ENCODE results near the gene RAMP2. TPM values are rescaled to one million over a fixed set of nuclear protein-coding genes. Genes with fewer than 3 reads are reported as not detected.

Gene RAMP2
- total and polyA plus RNA-seq, 2 of the 13 experiments (the other 11 are each of a cell fraction or from before 2014, with no cell fraction given) = 1.4 to 5.2 TPM

DNA sequence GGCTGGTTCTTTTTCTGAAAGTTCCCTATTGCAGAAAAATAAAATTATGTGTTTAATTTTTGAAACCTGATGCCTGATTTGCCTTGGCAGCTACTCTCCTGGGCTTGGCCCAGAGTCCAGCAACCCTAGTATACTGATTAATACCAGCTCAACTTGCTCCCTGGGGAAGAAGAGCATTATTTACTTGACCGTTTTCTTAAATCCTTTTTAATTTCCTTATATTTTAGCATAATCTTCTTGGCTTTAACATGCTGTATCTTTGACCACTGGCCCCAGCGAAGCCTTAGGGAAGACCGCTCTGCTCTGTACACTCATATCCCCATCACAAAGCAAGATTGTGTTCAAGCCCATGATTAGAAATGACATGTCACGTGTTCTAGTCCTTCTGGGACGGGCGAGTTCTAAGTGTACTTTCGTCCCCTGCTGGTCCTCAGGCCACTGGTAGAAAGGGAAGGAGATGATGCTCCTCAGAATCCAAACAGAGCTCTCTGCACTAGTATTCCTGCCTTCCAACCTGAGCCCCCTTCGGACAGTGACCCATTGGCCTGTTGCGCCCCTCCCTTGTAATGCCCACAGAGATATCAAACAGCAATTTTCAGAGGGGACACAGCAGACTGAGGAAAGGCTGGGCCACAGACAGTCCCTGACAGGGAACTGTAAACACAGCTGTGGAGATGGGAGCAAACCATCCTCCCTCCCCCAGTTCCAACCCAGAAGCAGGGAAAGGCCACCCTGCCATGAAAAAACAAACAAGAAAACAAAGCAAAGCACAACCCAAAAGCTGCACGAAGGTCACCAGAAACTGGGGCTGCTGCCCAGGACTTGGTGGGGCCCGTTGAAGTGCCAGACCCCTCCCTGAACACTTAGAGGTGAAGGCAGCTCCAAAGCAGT is 11.9 kb upstream of the RAMP2 start (continued):
- no peak for TF ChIP-seq YY1 (IDR thresholded peaks at IDR 0.05; ENCODE audit: insufficient read depth, insufficient replicate concordance, low read depth, low read length)
- TF ChIP-seq NR3C1 (CRISPR knock-in tag; IDR thresholded peaks at IDR 0.05) = no peak
- TF ChIP-seq, protein P1, sequence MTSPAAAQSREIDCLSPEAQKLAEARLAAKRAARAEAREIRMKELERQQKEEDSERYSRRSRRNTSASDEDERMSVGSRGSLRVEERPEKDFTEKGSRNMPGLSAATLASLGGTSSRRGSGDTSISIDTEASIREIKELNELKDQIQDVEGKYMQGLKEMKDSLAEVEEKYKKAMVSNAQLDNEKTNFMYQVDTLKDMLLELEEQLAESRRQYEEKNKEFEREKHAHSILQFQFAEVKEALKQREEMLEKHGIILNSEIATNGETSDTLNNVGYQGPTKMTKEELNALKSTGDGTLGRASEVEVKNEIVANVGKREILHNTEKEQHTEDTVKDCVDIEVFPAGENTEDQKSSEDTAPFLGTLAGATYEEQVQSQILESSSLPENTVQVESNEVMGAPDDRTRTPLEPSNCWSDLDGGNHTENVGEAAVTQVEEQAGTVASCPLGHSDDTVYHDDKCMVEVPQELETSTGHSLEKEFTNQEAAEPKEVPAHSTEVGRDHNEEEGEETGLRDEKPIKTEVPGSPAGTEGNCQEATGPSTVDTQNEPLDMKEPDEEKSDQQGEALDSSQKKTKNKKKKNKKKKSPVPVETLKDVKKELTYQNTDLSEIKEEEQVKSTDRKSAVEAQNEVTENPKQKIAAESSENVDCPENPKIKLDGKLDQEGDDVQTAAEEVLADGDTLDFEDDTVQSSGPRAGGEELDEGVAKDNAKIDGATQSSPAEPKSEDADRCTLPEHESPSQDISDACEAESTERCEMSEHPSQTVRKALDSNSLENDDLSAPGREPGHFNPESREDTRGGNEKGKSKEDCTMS (CRISPR knock-in tag; conservative IDR thresholded peaks at IDR 0.05) = no peak
- TF ChIP-seq ZNF383 (CRISPR knock-in tag; IDR thresholded peaks at IDR 0.05; ENCODE audit: borderline replicate concordance) = no peak
- TF ChIP-seq, protein P2, sequence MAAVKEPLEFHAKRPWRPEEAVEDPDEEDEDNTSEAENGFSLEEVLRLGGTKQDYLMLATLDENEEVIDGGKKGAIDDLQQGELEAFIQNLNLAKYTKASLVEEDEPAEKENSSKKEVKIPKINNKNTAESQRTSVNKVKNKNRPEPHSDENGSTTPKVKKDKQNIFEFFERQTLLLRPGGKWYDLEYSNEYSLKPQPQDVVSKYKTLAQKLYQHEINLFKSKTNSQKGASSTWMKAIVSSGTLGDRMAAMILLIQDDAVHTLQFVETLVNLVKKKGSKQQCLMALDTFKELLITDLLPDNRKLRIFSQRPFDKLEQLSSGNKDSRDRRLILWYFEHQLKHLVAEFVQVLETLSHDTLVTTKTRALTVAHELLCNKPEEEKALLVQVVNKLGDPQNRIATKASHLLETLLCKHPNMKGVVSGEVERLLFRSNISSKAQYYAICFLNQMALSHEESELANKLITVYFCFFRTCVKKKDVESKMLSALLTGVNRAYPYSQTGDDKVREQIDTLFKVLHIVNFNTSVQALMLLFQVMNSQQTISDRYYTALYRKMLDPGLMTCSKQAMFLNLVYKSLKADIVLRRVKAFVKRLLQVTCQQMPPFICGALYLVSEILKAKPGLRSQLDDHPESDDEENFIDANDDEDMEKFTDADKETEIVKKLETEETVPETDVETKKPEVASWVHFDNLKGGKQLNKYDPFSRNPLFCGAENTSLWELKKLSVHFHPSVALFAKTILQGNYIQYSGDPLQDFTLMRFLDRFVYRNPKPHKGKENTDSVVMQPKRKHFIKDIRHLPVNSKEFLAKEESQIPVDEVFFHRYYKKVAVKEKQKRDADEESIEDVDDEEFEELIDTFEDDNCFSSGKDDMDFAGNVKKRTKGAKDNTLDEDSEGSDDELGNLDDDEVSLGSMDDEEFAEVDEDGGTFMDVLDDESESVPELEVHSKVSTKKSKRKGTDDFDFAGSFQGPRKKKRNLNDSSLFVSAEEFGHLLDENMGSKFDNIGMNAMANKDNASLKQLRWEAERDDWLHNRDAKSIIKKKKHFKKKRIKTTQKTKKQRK (IDR thresholded peaks at IDR 0.05; ENCODE audit: low read length) = no peak
- no peak for TF ChIP-seq PRMT3 (CRISPR knock-in tag; IDR thresholded peaks at IDR 0.05; ENCODE audit: borderline replicate concordance, low read depth)
- TF ChIP-seq ZNF225 (CRISPR knock-in tag; IDR thresholded peaks at IDR 0.05) = no peak
- TF ChIP-seq TBX3 (IDR thresholded peaks at IDR 0.05; ENCODE audit: borderline replicate concordance) = no peak
- peak; percentile 46 for TF ChIP-seq XRCC5 (optimal IDR thresholded peaks at IDR 0.05; ENCODE audit: low read length)
- no peak for TF ChIP-seq ATM (IDR thresholded peaks at IDR 0.05; ENCODE audit: borderline replicate concordance)
- TF ChIP-seq HOXA7 (CRISPR knock-in tag; IDR thresholded peaks at IDR 0.05) = no peak
- TF ChIP-seq ZNF282 (IDR thresholded peaks at IDR 0.05; ENCODE audit: partially characterized antibody) = no peak
- no peak for TF ChIP-seq SPEN (CRISPR knock-in tag; IDR thresholded peaks at IDR 0.05; ENCODE audit: low read depth)
- no peak; the same call in 1 of the 2 replicates for TF ChIP-seq PITX1 (CRISPR knock-in tag; IDR thresholded peaks at IDR 0.05)
- TF ChIP-seq MEF2D (CRISPR knock-in tag; IDR thresholded peaks at IDR 0.05) = no peak
- TF ChIP-seq NR1H2 (CRISPR knock-in tag; IDR thresholded peaks at IDR 0.05; ENCODE audit: borderline replicate concordance, low read depth) = no peak
- TF ChIP-seq, protein P3, sequence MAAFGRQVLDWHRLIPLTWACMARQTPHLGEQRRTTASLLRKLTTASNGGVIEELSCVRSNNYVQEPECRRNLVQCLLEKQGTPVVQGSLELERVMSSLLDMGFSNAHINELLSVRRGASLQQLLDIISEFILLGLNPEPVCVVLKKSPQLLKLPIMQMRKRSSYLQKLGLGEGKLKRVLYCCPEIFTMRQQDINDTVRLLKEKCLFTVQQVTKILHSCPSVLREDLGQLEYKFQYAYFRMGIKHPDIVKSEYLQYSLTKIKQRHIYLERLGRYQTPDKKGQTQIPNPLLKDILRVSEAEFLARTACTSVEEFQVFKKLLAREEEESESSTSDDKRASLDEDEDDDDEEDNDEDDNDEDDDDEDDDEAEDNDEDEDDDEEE (CRISPR knock-in tag; IDR thresholded peaks at IDR 0.05) = no peak
- TF ChIP-seq, protein P4, sequence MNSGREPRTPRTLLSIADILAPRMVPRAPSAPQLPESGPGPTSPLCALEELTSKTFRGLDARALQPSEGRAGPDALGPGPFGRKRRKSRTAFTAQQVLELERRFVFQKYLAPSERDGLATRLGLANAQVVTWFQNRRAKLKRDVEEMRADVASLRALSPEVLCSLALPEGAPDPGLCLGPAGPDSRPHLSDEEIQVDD (CRISPR knock-in tag; IDR thresholded peaks at IDR 0.05; ENCODE audit: borderline replicate concordance) = no peak
- TF ChIP-seq, protein P5, sequence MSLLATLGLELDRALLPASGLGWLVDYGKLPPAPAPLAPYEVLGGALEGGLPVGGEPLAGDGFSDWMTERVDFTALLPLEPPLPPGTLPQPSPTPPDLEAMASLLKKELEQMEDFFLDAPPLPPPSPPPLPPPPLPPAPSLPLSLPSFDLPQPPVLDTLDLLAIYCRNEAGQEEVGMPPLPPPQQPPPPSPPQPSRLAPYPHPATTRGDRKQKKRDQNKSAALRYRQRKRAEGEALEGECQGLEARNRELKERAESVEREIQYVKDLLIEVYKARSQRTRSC (CRISPR knock-in tag; IDR thresholded peaks at IDR 0.05; ENCODE audit: low read depth) = no peak
- no peak for TF ChIP-seq PTBP1 (IDR thresholded peaks at IDR 0.05; ENCODE audit: low read depth, low read length, poor library complexity, severe bottlenecking)
- TF ChIP-seq SAP130 (CRISPR knock-in tag; IDR thresholded peaks at IDR 0.05; ENCODE audit: low read depth) = peak; percentile 36; the same call in 1 of the 2 replicates
